Dedifferentiated amniotic fluid mesenchymal stem cell (primary cell): ENCODE measurements around the gene GTF2IRD1.
A peak's percentile ranks its signal among the peaks of the same experiment; 100 is the strongest.

Source experiments
- DNase-seq: peaks from one replicate; pipeline ENCODE4 v3.0.0-alpha.2; 2016; ENCODE audit errors: extremely low spot score

Gene GTF2IRD1

DNA sequence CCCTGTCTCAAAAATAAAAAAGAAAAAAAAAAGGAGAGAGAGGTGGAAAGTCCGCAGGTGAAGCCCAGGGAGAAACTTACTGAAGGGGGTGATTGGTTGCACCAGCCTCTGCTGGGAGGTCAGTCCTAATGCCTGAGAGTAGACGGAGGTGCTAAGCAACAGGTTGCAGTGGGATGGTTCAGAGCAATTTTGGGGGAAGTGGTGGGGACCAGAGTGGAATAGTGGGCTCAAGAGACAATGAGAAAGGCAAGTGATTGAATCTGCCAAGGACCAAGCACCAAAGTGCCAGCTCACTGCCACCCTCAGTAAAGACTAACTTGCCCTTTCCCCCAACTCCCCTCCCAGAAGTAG lies 113.6 kb downstream of the GTF2IRD1 start:
- no peak for DNase-seq

DNA sequence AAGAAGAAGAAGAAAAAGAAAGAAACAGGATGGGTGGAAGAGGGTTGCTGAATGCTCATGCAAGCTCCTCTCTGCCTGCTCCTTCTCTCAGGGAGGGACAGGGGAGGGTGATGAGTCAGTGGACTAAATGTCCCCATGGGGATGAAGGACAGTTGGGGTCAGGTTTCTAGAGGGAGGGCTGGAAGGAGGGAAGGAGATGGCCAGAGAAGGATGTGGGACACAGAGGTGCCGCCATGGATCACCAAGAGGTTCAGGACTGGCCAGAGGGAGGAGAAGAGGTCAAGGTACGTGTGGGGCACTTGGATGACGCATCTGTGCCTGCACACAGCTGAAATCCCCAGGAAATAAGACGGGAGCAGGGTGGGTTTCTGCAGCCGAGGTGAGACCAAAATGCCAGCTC lies 115.0 kb downstream of the GTF2IRD1 start:
- no peak for DNase-seq

DNA sequence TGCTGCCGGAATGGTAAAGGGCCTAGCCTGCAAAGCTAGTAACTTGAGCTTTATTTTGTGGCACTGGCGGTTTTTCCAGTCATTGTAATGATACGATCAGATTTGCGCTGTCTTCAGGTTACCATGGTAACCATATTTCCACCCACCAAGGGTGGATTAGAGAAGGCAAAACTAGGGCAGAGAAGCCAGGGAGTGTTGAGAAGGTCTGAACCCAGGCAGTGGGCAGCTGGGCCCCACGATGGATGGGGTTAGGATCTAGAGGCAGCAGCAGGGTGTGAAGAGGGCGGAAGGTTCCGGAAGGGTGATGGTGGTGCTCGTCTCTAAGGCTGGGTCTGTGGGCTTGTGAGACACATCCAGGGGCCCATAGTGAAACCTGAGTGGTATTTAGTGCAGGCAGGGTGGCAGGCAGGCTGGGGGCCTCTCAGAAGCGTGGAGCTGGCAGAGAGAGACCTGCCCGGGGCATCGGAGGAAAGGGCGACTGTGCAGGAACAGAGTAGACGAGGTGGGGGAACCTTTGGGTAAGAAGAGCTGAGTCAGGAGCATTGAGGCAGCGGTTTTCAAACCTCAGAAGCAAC lies 115.9 kb downstream of the GTF2IRD1 start:
- DNase-seq, result no peak

DNA sequence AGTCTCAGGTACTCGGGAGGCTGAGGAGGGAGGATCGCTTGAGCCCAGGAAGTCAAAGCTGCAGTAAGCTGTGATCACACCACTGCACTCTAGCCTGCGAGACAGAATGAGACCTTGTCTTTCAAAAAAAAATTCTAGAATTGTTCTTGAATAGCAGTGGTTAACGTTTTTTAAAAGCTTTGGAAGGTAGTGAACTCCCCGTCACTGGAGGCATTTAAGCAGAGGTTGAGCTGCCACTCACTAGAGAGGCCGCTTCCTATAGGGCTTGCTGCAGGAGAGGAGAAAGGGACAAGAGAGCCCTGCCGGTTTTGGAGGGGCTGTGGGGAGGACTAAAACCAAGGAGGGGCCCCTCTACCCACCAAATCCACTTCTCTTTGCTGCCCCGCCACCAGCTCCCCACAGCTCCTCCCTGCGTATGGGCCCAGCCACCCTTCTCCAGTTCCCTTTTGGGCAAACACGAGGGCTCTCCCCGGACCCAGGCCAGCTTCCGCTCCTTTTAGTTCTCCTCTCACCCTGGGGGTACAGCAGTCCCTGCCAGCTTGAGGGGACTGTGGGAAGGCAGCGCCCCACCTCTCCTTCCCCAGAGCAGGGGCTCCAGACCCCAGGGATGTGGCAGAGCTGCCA lies 116.9 kb downstream of the GTF2IRD1 start:
- no peak for DNase-seq

DNA sequence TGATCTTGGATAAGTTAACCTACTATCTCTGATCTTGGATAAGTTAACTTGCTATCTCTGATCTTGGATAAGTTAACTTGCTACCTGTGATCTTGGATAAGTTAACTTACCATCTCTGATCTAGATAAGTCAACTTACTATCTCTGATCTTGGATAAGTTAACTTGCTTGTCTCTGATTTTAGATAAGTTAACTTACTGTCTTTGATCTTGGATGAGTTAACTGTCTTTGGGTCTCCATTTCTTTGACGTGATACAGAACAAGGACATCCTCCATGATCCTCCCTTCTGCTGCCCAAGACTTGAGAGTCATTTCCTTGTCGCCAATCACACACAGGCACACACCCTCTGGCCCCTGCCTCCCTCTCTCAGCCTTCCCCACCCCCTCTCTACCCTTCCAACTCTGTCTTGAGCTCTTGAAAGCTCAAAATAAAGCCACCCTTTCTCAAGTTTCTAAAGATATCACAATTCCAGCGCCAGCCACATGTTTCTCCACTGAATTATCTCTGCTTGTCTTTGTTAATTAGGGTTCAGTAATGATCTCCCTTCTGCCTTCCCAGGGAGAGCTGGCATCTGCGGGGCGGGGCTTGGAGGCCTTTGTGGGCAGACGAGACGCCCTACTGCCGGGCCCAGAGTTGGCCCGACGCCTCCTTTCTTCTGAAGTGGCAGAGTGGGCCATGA lies 118.7 kb downstream of the GTF2IRD1 start:
- DNase-seq, result no peak

DNA sequence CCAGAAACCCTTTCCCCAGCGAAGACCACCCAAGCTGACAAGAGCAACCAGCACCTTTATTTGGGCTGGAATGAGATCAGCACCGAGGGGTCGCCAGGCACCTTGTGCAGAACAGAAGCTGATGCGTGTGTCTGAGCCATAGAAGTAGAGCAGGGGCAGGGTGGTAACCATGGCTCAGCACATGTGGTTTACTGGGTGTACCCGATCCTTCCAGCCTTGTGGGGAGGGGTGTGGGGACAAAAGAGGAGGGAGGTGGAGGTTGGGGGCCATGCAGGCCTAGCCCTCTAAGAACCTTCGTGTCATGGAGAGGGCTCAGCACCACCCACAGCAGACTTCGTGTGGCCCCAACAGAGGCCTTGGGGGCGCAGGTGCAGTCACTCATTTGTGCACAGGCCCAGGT lies 119.8 kb downstream of the GTF2IRD1 start:
- DNase-seq, result no peak

DNA sequence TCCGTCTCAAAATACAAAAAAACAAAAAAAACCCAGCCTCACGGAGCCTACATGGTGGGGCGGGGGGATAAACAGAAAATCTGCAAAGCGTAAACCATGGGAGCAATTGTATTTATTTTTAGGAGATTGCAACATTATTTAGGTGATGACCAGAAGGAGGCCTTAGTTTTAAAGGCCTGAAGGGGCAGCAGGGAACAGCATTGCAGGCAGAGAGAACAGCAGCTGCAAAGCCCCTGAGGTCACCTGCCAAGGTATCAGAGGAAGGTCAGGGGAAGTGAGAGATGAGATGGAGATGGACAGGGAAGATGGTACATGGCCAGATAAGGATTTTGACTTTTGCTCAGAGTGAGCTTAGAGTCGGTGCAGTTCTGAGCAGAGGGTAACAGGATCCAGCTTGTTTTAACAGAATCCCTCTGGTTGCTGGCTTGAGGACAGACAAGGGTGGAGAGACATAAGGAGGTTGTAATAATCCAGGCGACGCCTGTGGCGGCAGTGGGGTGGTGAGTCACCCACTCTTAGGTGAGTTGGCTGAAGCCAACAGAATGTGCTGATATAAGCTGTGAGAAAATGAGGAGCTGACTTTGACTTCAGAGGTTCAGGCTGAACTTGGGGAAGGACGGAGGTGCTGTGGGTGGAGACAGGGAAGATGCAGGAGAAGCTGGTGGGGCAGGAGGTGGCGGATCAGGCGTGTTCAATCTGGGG lies 121.5 kb downstream of the GTF2IRD1 start:
- DNase-seq, result no peak

DNA sequence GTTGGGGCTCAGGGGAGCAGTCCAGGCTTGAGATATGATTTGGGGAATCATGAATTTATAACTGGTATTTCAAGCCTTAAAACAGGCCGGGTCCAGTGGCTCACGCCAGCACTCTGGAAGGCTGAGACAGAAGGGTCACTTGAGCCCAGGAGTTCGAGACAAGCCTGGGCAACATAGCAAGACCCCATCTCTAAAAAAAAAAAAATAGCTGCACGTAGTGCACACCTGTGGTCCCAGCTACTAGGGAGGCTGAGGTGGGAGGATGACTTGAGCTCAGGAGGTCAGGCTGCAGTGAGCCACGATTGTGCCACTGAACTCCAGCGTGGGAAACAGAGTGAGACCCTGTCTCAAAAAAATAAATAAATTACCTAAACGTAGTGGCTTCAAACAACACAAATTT lies 122.1 kb downstream of the GTF2IRD1 start:
- no peak for DNase-seq

DNA sequence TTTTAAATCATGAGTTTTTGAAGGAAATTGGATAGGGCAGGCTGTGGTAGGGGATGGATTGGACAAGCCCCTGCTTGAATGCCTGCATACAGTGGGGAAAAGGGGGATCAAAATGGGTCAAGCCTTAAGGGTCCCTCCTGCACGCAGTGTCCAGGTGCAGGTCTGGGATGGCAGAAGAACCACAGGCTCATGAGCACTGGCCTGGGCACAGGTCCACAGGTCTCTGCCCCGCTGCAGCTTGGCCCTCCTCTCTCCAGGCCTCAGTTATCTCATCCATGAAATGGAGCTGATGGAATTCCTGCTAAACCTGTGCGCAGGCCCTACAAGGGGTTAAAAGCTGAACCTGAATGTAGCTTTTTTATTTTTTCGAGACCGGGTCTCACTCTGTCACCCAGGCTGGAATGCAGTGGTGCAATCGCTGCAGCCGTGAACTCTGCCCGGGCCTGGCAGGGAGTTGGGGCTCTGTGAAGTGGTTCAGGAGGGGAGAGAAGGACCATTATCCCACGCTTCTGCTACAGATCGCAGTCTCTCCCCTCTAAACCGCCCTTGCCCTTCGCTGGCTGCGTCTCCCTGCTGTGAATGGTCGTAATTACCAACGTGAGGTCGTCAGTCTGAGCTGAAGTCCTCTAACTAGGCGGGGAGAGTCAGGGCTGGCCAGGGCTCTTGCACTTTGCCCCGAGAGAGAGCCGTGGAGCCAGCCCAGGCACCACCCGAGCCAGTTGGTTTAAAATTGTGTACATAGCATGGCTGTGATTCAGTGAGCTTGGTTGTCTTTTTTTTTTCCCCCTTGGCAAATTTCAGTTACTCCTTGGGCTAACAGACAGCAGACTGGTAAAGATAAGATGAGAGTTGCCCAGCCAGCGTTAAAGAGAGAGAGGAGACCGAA lies 126.3 kb downstream of the GTF2IRD1 start:
- DNase-seq, result no peak

DNA sequence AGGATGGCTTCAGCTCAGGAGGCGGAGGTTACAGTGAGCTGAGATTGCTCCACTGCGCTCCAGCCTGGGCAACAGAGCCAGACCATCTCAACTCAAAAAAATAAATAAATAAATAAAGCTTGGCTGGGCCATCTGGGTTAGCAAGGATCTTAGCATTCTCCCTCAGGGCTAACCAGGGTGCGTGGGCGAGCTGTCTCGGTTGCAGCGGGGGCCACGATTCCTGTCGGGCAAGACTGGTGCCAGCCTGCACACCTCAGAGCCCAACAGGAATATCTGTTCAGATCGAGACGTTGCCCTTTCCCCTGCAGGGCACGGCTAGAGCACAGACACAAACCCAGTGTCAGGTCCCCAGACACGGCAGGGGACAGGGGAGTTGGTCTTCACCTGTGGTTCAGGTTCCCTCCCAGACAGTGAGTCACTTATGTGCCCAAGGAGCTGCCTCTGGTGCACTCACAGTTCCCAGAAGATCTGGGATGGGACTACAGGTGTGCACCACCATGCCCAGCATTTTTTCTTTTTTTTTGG lies 128.3 kb downstream of the GTF2IRD1 start:
- no peak for DNase-seq

DNA sequence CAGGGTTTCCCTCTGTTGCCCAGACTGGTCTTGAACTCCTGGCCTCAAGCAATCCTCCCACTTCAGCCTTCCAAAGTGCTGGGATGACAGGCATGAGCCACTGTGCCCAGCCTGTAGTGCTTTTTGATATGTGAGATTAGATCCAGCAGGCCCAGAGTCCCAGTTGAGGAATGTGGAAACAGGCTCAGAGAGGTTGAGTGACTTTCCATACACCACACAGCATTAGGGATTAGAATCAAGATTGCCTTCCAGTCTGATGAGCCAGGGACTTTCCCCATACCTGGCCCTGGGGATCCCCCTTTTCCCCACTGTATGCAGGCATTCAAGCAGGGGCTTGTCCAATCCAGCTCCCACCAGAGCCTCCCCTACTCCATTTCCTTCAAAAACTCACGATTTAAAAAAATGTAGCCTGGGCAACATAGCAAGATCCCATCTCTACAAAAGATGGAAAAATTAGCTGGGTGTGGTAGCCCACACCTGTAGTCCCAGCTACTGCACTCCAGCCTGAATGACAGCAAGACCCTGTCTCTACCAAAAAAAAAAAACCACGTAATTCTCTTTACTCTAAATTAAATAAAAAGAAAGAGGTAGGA lies 128.8 kb downstream of the GTF2IRD1 start:
- DNase-seq, result no peak

DNA sequence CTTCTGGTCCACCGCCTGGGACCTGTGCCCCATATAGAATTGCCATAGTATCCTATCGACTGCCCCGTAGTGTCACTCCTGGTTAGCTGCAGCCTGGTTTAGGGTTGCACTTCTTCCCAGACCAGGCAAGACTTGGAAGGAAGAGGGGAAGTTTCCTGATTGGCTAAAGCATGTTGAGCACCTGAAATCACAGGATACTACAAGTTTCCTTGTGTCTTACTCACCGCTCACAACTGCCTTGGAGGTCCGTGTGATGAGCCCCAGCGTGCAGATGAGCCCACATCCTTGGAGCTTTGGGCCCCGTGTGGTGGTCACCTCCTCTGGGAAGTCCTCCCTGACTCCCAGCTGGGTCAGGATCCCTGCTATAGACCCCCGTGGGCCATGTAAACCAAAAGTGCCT lies 129.9 kb downstream of the GTF2IRD1 start:
- DNase-seq, result no peak

DNA sequence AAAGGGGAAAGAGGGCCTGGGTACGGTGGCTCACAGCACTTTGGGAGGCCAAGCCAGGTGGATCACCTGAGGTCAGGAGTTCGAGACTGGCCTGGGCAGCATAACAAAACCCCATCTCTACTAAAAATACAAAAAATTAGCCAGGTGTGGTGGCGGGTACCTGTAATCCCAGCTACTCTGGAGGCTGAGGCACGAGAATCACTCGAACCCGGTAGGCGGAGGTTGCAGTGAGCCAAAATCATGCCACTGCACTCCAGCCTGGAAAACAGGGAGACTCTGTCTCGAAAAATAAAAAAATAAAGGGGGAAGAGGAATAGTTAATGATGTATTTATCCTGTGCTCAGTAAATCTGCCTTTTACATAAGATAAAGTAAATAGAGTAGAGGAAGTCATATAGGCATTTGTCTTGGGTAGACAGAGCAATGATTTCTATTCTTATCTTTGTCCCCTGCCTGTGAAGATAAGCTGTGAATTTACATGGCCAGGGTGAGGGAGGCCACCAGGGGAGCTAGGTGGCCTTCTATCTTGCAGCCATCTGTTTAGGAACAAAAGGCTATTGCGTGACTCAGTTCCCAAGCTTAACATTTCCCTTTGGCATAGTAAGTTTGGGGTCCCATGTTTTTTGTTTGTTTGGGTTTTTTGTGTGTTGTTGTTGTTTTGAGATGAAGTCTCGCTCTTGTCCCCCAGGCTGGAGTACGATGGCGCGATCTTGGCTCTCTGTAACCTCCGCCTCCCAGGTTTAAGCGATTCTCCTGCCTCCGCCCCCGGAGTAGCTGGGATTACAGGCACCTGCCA lies 130.7 kb downstream of the GTF2IRD1 start:
- no peak for DNase-seq

DNA sequence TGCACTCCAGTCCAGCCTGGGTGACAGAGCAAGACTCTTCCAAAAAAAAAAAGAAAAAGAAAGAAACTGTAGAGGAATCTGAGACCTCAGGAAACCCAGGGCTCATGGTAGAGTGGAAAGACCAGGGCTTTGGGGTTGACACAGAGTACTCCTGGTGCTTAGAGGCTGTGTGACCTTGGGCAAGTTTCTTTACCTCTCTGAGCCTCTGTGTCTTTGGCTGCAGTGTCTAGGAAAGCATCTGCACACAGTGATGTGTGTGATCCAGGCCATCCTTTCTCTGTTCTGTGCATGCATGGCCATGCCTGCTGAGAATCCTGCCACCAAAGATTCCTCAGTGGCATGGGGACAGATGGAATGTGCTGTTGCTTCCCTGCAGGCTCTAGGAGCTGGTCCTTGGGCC lies 132.1 kb downstream of the GTF2IRD1 start:
- no peak for DNase-seq

DNA sequence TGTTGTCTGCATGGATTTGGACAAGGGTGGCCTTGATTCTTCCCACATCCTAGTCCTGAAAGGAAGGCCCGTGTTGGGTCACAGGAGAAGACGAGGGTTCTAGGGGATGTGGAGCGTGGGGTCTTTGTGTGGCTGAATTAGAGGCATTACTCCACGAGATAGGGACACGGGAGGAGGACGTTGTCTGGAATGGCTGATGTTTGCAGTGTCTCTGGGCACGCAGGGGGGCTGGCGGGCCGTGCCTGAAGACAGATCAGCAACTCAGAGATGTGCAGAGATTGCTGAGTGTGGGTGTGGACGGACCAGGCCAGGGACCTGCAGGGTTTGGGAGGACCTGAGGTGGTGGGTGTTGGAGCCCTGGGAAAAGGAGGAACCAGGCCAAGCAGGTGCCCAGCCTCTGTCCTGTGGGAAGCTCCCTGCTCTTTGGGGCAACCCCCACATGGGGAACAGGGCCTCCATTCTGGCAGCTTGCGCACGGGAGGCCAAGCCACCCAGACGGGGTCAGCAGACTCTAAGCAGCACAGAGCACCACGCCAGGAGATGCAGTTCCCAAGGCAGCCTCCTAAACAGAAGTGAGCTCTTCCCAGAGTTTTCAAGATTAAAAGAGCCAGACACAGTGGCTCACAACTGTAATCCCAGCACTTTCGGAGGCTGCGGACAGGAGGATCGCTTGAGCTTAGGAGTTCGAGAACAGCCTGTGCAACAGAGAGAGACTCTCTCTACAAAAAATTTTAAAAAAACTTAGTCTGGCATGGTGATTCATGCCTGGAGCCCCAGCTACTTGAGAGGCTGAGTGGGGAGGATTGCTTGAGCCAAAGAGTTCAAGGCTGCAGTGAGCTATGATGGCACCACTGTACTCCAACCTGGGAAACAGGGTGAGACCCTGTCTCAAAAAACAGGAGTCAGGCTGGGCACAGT lies 132.8 kb downstream of the GTF2IRD1 start:
- no peak for DNase-seq

DNA sequence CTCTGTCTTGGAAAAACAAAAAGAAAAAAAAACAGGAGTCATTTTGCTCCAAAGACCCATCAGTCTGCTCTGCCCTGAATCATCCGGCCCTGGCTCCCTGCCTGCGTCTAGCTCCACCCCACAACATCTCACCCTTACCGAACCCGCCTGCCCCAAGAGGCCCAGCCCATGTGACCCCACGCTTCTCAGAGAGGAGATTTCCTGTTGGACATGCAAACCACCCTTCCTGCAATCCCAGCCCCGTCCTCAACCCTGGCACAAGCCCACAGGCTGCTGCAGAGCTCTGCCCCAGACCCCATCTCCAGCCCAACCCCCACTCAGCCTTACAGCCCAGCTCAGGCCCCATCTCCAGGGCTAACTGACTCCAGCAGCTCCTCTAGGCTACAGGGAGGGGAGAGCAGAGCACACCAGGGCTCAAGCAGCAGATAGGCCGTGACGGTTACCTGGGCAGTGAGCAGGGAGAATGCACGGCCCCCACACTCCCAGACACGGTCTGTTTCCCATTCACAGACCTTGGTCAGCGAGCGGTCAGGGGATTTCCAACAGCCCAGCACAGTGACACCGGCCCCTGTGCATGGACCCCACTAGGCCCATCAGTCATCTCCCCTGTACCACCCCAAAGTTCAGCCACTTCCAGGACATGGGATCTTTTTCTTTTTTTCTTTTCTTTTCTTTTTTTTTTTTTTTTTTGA lies 133.9 kb downstream of the GTF2IRD1 start:
- DNase-seq, result peak; percentile 92

DNA sequence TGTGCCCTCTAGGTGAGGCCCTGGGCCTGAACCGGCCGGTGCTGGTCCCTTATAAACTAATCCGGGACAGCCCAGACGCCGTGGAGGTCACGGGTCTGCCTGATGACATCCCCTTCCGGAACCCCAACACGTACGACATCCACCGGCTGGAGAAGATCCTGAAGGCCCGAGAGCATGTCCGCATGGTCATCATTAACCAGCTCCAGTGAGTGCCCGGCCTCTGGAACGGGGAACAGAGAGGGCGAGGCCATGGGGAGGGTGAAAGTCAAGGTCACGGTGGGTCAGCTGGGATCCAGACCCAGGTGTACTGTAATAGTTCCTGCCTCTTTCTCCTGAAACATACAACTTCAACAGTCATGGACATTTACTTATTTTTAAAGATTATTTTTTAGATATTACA lies 137.1 kb downstream of the GTF2IRD1 start:
- DNase-seq, result no peak

DNA sequence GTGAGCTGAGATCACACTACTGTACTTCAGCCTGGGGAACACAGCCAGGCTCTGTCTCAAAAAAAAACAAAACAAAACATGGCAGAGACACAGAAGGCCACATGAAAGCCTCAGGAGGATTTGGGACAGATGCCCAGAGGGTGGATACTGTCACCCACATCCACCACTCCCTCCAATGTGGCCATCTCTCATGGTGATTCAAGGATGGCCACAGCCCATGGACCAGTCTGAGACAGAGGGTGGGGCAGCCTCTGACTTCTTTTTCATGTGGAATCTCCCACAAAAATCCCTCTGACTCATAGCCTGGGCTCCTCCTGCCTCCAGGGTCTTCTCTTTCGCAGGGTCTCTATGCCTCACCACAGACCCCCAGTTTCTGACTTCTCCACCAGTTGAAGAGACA lies 144.9 kb downstream of the GTF2IRD1 start:
- peak; percentile 42 for DNase-seq

DNA sequence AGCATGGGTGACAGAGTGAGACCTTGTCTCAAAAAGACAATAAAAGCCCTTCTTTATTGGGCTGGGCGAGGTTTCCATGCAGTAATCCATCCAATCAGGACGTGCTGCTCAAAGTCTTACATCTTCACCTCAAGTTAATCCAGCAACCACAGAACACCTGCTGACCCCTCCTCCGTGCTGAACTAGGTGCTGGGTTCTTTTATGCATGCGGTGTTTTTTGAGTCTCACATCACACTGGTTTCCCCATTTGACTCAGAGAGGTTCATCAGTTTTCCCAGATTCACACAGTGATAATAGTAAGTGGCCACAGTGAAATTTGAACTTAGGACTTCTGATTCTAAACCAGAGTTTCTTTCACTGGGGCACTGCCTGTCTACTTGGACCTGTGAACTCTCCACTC lies 145.5 kb downstream of the GTF2IRD1 start:
- DNase-seq, result no peak
